Measurements from ENCODE around the gene PEX11B. TPM values are rescaled to one million over a fixed set of nuclear protein-coding genes. Genes with fewer than 3 reads are reported as not detected.

The PEX11B gene
- total RNA-seq: 10 to 100 TPM; 23.3 to 35.9 (median 30.2) TPM

DNA sequence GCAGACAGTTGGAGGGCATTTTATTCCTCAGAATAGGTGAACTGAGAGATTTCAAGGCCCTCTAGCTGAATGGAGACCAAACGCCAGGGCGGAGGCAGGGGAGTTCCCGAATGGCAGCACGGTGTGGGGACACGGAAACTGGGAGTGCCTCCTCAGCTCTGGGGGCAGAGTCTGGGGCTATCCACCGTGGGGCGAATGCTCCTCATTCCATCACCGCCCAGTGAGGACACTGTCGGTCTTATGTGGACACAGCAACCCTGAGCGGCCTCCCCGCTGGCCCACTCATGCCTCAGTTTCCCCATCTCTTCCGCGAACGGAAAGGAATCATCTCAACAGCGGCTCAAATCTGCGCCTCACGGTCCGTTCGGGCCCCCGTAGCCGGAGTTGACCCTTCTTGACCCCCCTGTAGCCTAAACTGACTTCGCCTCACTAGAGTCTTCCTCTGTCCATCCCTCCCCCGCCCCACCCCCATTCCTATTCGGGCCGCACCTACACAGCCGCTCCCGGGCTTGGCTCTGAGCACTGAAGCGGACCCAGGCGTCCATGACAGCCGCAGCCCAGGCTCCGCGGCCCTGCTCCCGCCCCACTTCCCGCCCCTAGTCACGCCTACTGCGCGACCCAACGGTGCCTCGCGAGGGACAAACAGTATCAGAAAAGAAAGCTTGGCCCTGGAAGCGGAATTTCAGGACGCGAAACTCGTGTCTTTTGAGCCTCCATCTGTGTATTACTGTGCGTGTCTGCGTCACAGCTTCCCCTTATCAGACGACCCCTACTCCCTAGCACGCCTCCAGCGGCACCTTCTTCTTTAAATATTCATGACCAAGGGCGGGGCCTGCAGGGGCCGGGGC lies at the start of gene PEX11B:
PEX11B (minus strand) TSS at position 574 of the 848 bp plus-strand sequence; CDS start at position 545, 29 bp downstream.
- under 1% methylated on average over 36 of the region's 51 CpGs for WGBS
- TF ChIP-seq, protein P1, sequence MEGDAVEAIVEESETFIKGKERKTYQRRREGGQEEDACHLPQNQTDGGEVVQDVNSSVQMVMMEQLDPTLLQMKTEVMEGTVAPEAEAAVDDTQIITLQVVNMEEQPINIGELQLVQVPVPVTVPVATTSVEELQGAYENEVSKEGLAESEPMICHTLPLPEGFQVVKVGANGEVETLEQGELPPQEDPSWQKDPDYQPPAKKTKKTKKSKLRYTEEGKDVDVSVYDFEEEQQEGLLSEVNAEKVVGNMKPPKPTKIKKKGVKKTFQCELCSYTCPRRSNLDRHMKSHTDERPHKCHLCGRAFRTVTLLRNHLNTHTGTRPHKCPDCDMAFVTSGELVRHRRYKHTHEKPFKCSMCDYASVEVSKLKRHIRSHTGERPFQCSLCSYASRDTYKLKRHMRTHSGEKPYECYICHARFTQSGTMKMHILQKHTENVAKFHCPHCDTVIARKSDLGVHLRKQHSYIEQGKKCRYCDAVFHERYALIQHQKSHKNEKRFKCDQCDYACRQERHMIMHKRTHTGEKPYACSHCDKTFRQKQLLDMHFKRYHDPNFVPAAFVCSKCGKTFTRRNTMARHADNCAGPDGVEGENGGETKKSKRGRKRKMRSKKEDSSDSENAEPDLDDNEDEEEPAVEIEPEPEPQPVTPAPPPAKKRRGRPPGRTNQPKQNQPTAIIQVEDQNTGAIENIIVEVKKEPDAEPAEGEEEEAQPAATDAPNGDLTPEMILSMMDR (IDR thresholded peaks at IDR 0.05): no peak
- TF ChIP-seq POLR2A (IDR thresholded peaks at IDR 0.05): peak in 1 of 2 donors; percentile 50
- no peak for TF ChIP-seq EP300 (IDR thresholded peaks at IDR 0.05)
- TF ChIP-seq POLR2AphosphoS5 (IDR thresholded peaks at IDR 0.05): peak; percentile 57 to 97 (median 59)
- DNase-seq (ENCODE audit: low spot score in 2 of 2): peak; percentile 94 to 95
- Histone ChIP-seq H3K4me1 (peaks cover 35% of the 10 kb centered on the region), H3K4me3 (peak within 1 kb of the TSS; percentile 80), H3K9me3 (no peaks in the 10 kb centered on the region), H3K27me3 (no peaks in the 10 kb centered on the region), H3K27ac (peak within 1 kb of the TSS; percentile 94), H3K36me3 (peaks cover 27% of the 10 kb centered on the region)

- H3K4me3 ChIP-seq: no peak overlapping the region
- no peak overlapping the region for H3K27ac ChIP-seq
- H3K36me3 ChIP-seq: no peaks in the 10 kb centered on the region
- DNase-seq (ENCODE audit: low spot score in 2 of 2): no peak
- no peaks in the 10 kb centered on the region for H3K27me3 ChIP-seq
- TF ChIP-seq, protein P1 (IDR thresholded peaks at IDR 0.05): no peak
- TF ChIP-seq EP300 (IDR thresholded peaks at IDR 0.05): no peak
- TF ChIP-seq POLR2AphosphoS5 (IDR thresholded peaks at IDR 0.05): no peak
- H3K9me3 ChIP-seq: no peaks in the 10 kb centered on the region
- WGBS: 97% methylated on average over 2 of the region's 2 CpGs
- H3K4me1 ChIP-seq: peaks cover 29% of the 10 kb centered on the region
Observed at GRCh38 chr1:145967288-145967687, 48.8 kb upstream of the PEX11B start.

- Histone ChIP-seq H3K27ac (peak overlapping the region; percentile 88), H3K9me3 (no peaks in the 10 kb centered on the region), H3K27me3 (no peaks in the 10 kb centered on the region), H3K4me3 (peak overlapping the region; percentile 64), H3K36me3 (no peaks in the 10 kb centered on the region), H3K4me1 (peaks cover 49% of the 10 kb centered on the region)
- no peak for TF ChIP-seq POLR2AphosphoS5 (IDR thresholded peaks at IDR 0.05)
- TF ChIP-seq, protein P1 (IDR thresholded peaks at IDR 0.05): no peak
- TF ChIP-seq EP300 (IDR thresholded peaks at IDR 0.05): no peak
- TF ChIP-seq POLR2A (IDR thresholded peaks at IDR 0.05): no peak
- WGBS: 1% methylated on average over 5 of the region's 5 CpGs
- no peak for DNase-seq (ENCODE audit: low spot score in 2 of 2)
Observed at GRCh38 chr1:145965119-145965744, 46.7 kb upstream of the PEX11B start.

DNA sequence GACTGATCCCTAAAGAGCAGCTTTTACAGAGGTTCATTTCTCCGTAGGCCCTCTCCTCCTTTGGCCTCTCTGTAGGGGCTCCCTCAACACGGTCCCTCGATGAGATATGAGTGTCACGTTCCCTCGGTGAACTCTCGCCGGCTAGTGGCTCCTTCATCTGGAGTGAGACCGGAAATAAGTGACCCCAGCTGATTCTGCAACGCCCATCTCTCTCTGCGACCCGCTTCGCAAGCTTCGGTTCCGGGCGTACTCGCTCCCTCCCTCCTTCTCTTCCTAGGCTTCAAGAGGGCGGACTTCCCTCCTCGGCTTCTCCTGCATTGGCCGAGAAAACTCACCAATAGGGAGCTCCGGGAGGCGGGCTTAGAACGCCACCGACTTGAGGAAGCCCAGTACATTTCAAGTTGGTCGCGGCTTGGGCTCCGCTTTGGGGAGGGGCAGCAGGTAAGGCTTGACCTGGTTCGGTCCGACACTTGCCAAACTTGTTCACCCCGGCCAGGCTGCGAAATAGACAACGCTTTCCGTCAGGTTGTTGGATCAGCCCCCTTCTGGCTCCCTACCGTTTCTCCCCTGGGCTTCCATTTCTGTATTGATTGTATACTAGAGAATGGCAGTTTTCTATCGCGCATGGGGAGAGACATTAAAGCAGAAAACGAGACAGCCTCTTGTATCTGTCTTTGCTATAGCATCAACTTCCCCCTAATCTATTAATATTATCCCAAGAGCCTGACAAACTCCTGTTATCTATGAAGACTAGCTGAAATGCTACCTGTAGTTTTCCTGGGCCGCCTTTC lies 46.0 kb upstream of the PEX11B start, which contains the start of the genes ANKRD34A and POLR3GL:
ANKRD34A (minus strand) TSS at position 248 of the 791 bp plus-strand sequence. CDS start 2,816 bp downstream, outside the sequence.
POLR3GL (plus strand) TSS at position 363 of the 791 bp plus-strand sequence. CDS start 10,176 bp downstream, outside the sequence.
- Histone ChIP-seq H3K4me1 (peaks cover 56% of the 10 kb centered on the region), H3K27ac (peak within 1 kb of the TSS; percentile 88)

More for the DNA sequence above, 46.0 kb upstream of the PEX11B start, which contains the start of the genes ANKRD34A and POLR3GL:
- TF ChIP-seq POLR2A (IDR thresholded peaks at IDR 0.05) (peak in 1 of 2 donors; percentile 71), POLR2AphosphoS5 (IDR thresholded peaks at IDR 0.05) (peak; percentile 6 to 70 (median 43)), EP300 (IDR thresholded peaks at IDR 0.05) (no peak)
- TF ChIP-seq, protein P1 (IDR thresholded peaks at IDR 0.05): no peak
- Histone ChIP-seq H3K4me3 (peak within 1 kb of the TSS; percentile 74), H3K36me3 (no peaks in the 10 kb centered on the region), H3K9me3 (no peaks in the 10 kb centered on the region), H3K27me3 (no peaks in the 10 kb centered on the region)
- peak; percentile 97 to 98 for DNase-seq (ENCODE audit: low spot score in 2 of 2)
- under 1% methylated on average over 36 of the region's 37 CpGs for WGBS
